ENCODE data around the gene RLBP1.

GRCh38 chr15:89217686-89218376, 3.5 kb downstream of the RLBP1 start:
- TF ChIP-seq EZH2 (IDR thresholded peaks at IDR 0.05; ENCODE audit: insufficient read depth, poor library complexity, severe bottlenecking) (no peak), EZH2phosphoT487 (IDR thresholded peaks at IDR 0.05; ENCODE audit: insufficient read depth, low read depth) (no peak)

Measured in GM23248 (cell line).